GM13977 (cell line): ENCODE measurements around the gene MYD88.
"Not testable (repeated sequence)": the region's sequence is repeated elsewhere in the genome, so short reads cannot be mapped to it uniquely, and the experiment has no call there.

Source experiments
- DNase-seq: peaks from one replicate; pipeline ENCODE4 v3.0.0; 2012; ENCODE audit warnings: low spot score
- CTCF ChIP-seq: IDR thresholded peaks from 2 replicates; pipeline ENCODE4 v1.5.1; 2012; ENCODE audit warnings: mild to moderate bottlenecking, control low read depth; ENCODE audit not compliant: insufficient read depth; ENCODE audit errors: extremely low read depth, missing control alignments
- in situ Hi-C: fragments of 300-500 bp; cut with MboI; formaldehyde crosslinking; loops from one replicate; pipeline ENCODE4 v1.12.0; 2022; ENCODE audit warnings: low sequenced_read_pairs, low pct_unique_long_range_greater_than_20kb, mixed read lengths, inconsistent platforms; ENCODE audit not compliant: unreplicated experiment

The MYD88 gene

DNA sequence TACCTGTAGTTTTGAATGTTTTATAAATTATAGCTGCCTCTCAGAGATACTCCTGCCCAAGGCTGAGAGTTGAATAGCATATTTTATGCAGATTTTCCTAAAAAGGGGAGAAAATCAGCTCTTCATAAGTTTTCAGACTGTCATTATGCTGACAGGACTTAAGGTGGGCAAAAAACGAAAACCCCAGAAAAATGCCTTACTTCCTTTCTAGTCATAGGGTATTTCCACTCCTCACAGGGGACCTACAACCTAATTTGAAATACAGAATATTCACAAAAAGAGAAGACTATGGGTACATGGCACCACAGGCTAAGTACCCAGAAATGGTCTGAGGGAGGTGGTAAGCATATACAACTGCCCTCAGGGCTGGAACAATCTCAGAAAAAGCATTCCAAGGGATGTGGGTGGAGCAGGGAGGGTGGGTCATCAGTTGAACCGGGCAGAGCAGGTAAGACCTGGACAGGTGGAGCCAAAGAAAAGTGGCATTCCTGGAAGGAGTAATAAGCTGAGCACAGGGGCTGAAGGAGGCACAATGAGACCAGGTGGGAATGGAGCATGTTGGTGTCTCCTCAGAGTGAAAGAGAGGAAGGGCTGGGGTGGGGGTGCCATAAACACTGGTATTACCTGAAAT is 16.3 kb downstream of the MYD88 start:
- in situ Hi-C loops, result no loop called here
- no peak for DNase-seq
- TF ChIP-seq CTCF, result no peak

DNA sequence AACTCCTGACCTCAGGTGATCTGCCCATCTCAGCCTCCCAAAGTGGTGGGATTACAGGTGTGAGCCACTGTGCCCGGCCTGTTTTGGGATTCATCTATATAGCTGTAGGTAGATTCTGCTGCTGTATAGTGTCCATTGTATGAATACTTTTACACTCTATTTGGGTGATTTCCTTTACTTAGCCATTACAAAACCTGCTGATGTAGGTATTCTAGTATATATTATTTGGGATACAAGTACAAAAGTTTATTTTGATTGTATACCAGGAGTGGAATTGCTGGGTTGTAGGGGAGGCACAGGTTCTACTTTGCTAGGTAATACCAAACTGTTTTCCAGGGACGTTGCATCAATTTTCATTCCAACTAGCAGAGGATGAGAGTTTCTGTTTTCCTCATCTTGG is 17.4 kb downstream of the MYD88 start:
- TF ChIP-seq CTCF, result no peak
- no peak for DNase-seq
- in situ Hi-C loops, result no loop called here

GRCh38 chr3:38157117-38157516 is 18.7 kb downstream of the MYD88 start:
- in situ Hi-C loops, result no loop called here
- no peak for DNase-seq
- TF ChIP-seq CTCF, result no peak

GRCh38 chr3:38157595-38157994 is 19.1 kb downstream of the MYD88 start:
- in situ Hi-C loops, result no loop called here
- no peak for DNase-seq
- TF ChIP-seq CTCF, result no peak

GRCh38 chr3:38158472-38158871 is 20.0 kb downstream of the MYD88 start:
- no peak for TF ChIP-seq CTCF
- in situ Hi-C loops, result no loop called here
- DNase-seq, result no peak

GRCh38 chr3:38160704-38161103 is 22.2 kb downstream of the MYD88 start:
- DNase-seq, in situ Hi-C loops: not testable (repeated sequence)

GRCh38 chr3:38163117-38163840 is 24.8 kb downstream of the MYD88 start:
- DNase-seq, result no peak
- no peak for TF ChIP-seq CTCF

More at GRCh38 chr3:38163117-38163840, 24.8 kb downstream of the MYD88 start:
- in situ Hi-C loops, result no loop called here
